Spleen (tissue), 11 donors: ENCODE results near the gene LARP4B. TPM values are rescaled to one million over a fixed set of nuclear protein-coding genes. Genes with fewer than 3 reads are reported as not detected.

Source experiments
- DNase-seq: peaks from one replicate; pipeline ENCODE4 v3.0.0-alpha.2; 2020
- H3K27ac ChIP-seq, 8 donors: fragments of 200-600 bp; sonication (generic) in 7 of 8; 1 replicate in 4 of 8; 2 replicates in 4 of 8; pipeline versions ENCODE4 v1.5.0 to v1.8.0; 2016 to 2021; ENCODE audit warnings: inconsistent platforms in 4 of 8, mild to moderate bottlenecking in 4 of 8, moderate library complexity in 1 of 8
- H3K27me3 ChIP-seq, 7 donors: fragments of 200-600 bp; sonication (generic) in 6 of 7; replicated peaks in 1 of 7; 1 replicate in 4 of 7; 2 replicates in 3 of 7; pipeline versions ENCODE4 v1.5.0 to v1.8.0; 2016 to 2021; ENCODE audit warnings: inconsistent platforms in 3 of 7, mild to moderate bottlenecking in 1 of 7
- H3K36me3 ChIP-seq, 6 donors: fragments of 200-600 bp; sonication (generic) in 5 of 6; 1 replicate in 4 of 6; 2 replicates in 2 of 6; pipeline versions ENCODE4 v1.5.0 to v1.8.0; 2016 to 2021; ENCODE audit warnings: inconsistent platforms in 2 of 6
- H3K4me1 ChIP-seq, 6 donors: fragments of 200-600 bp; sonication (generic) in 5 of 6; 1 replicate in 3 of 6; 2 replicates in 3 of 6; pipeline versions ENCODE4 v1.5.0 to v1.8.0; 2016 to 2021; ENCODE audit warnings: inconsistent platforms in 3 of 6
- H3K4me3 ChIP-seq, 8 donors: fragments of 200-600 bp; sonication (generic) in 7 of 8; 1 replicate in 4 of 8; 2 replicates in 4 of 8; pipeline versions ENCODE4 v1.5.0 to v1.8.0; 2016 to 2021; ENCODE audit warnings: inconsistent platforms in 4 of 8, mild to moderate bottlenecking in 4 of 8, moderate library complexity in 2 of 8
- H3K9me3 ChIP-seq, 8 donors: fragments of 200-600 bp; sonication (generic) in 7 of 8; 1 replicate in 4 of 8; 2 replicates in 4 of 8; pipeline versions ENCODE4 v1.5.0 to v1.8.0; 2016 to 2021; ENCODE audit warnings: inconsistent platforms in 4 of 8
- CTCF ChIP-seq, 11 experiments: fragments of 200-600 bp in 7 of 11; fragments of 450-650 bp in 4 of 11; sonication (generic) in 4 of 11; IDR thresholded peaks in 8 of 11; conservative IDR thresholded peaks in 3 of 11; 1 replicate in 7 of 11; 2 replicates in 4 of 11; pipeline versions ENCODE4 v1.4.0 to v1.8.0; 2016 to 2021; ENCODE audit warnings: antibody characterized with exemption in 11 of 11, inconsistent platforms in 4 of 11, mild to moderate bottlenecking in 1 of 11
- POLR2A ChIP-seq, 3 donors: fragments of 450-650 bp; IDR thresholded peaks; one replicate each; pipeline ENCODE4 v1.5.1; 2017; ENCODE audit warnings: antibody characterized with exemption in 3 of 3, mild to moderate bottlenecking in 1 of 3
- POLR2AphosphoS5 ChIP-seq, 3 donors: sonication (generic); formaldehyde crosslinking; IDR thresholded peaks; one replicate each; pipeline ENCODE4 v1.5.1; 2017; ENCODE audit warnings: antibody characterized with exemption in 3 of 3
- WGBS, 5 donors: extraction: QIAGEN DNeasy Blood & Tissue Kit in 3 of 5; methylation state at CpG; one replicate each; pipeline versions ENCODE4 v1.1.5 to v1.1.7; 2013 to 2018; 5-methylcytosine and 5-hydroxymethylcytosine counted together
- intact Hi-C: fragments of 100-400 bp; cut with DNase I; formaldehyde crosslinking; loops from one replicate; pipeline ENCODE4 v1.15.0; 2023; ENCODE audit warnings: low total_unique reads
- polyA plus RNA-seq, 3 donors: library from polyadenylated mRNA; stranded (reverse); fragments of 200-250 nt; gene quantifications; one replicate each; pipeline ENCODE4 v1.2.1, GENCODE V29; 2013
- total RNA-seq, 7 donors: library from RNA; depleted of rRNA in 3 of 7; stranded (reverse); fragments of >200 nt in 3 of 7; fragmentation: NEBNext Ultra II Directional in 4 of 7; extraction: Animal tissue kit (Norgen Biotek cat#: 25700) in 4 of 7; gene quantifications; one replicate each; pipeline versions ENCODE4 v1.1.0 to v1.2.1, GENCODE V29; 2016 to 2021
- donor health status: healthy with polysubstance abuse.
- donor health status: DM: no; HTN: no; CAD: no; lungs with moderate emphysema.
- donor health status: DM: no; HTN: no; CAD: no.
- donor health status: Bipolar disorder and iron deficiency.
- donor health status: healthy.
- donor health status: DM: no; HTN: no; CAD: no.
- donor health status: DM: yes; HTN: yes; CAD: no.

Gene LARP4B
- total and polyA plus RNA-seq, 10 donors: 12.7 to 163 (median 88.7) TPM

- H3K4me1 ChIP-seq: peaks cover 30 to 64% (median 48%) of the 10 kb centered on the region in 6 donors
- DNase-seq: peak; percentile 92
Observed at GRCh38 chr10:930625-931325, 730 bp downstream of the LARP4B start.

GRCh38 chr10:929960-930624, 1.4 kb downstream of the LARP4B start:
- intact Hi-C loops: loop anchor here (5.0 kb wide), 1 partner anchor 127 kb away; the partner anchor contains the start of gene WDR37
- peak overlapping the region; percentile 61 to 98 (median 94) for H3K27ac ChIP-seq
- no peak for DNase-seq
- H3K4me1 ChIP-seq: peaks cover 30 to 71% (median 53%) of the 10 kb centered on the region in 6 donors
- no peaks in the 10 kb centered on the region for H3K9me3 ChIP-seq
- 1 to 2% (median 1%) methylated on average over 14 of the region's 14 CpGs for WGBS, 5 donors
- no peaks in the 10 kb centered on the region for H3K27me3 ChIP-seq
- H3K4me3 ChIP-seq: peak overlapping the region; percentile 40 to 89 (median 61)
- H3K36me3 ChIP-seq: peaks cover 0 to 17% (median 5%) of the 10 kb centered on the region in 6 donors
- peak in 1 of 3 donors; percentile 37 for TF ChIP-seq POLR2AphosphoS5 (IDR thresholded peaks at IDR 0.05)
- TF ChIP-seq POLR2A (IDR thresholded peaks at IDR 0.05): no peak

More at GRCh38 chr10:930625-931325, 730 bp downstream of the LARP4B start:
- WGBS, 5 donors: 0 to 1% (median 1%) methylated on average over 34 to 63 of the region's 63 CpGs
- TF ChIP-seq CTCF (IDR thresholded peaks at IDR 0.05 in 8 of 11, conservative IDR thresholded peaks at IDR 0.05 in 3 of 11): no peak
- TF ChIP-seq POLR2AphosphoS5 (IDR thresholded peaks at IDR 0.05): peak in 2 of 3 donors; percentile 47 to 68
- TF ChIP-seq POLR2A (IDR thresholded peaks at IDR 0.05): no peak
- intact Hi-C loops: loop anchor here (5.0 kb wide), 1 partner anchor 127 kb away; the partner anchor contains the start of gene WDR37
- Histone ChIP-seq H3K9me3 (no peaks in the 10 kb centered on the region), H3K27ac (peak overlapping the region; percentile 61 to 98 (median 94)), H3K4me3 (peak overlapping the region; percentile 40 to 89 (median 61)), H3K27me3 (no peaks in the 10 kb centered on the region), H3K36me3 (peaks cover 0 to 11% (median 4%) of the 10 kb centered on the region in 6 donors)

GRCh38 chr10:927131-927530, 4.4 kb downstream of the LARP4B start:
- DNase-seq: no peak
- H3K4me3 ChIP-seq: no peak overlapping the region
- peaks cover 0 to 38% (median 5%) of the 10 kb centered on the region in 6 donors for H3K36me3 ChIP-seq
- WGBS, 5 donors: 35 to 56% (median 48%) methylated on average over 2 of the region's 2 CpGs
- no peak for TF ChIP-seq CTCF (IDR thresholded peaks at IDR 0.05 in 8 of 11, conservative IDR thresholded peaks at IDR 0.05 in 3 of 11)
- no peak for TF ChIP-seq POLR2AphosphoS5 (IDR thresholded peaks at IDR 0.05)
- TF ChIP-seq POLR2A (IDR thresholded peaks at IDR 0.05): no peak
- no peaks in the 10 kb centered on the region for H3K9me3 ChIP-seq
- no peak overlapping the region for H3K27ac ChIP-seq
- H3K27me3 ChIP-seq: no peaks in the 10 kb centered on the region
- peaks cover 30 to 87% (median 73%) of the 10 kb centered on the region in 6 donors for H3K4me1 ChIP-seq
- intact Hi-C loops: no loop called here

GRCh38 chr10:926075-926698, 5.3 kb downstream of the LARP4B start:
- Histone ChIP-seq H3K36me3 (peaks cover 0 to 41% (median 5%) of the 10 kb centered on the region in 6 donors), H3K4me3 (no peak overlapping the region), H3K27me3 (no peaks in the 10 kb centered on the region), H3K27ac (no peak overlapping the region), H3K4me1 (peaks cover 34 to 94% (median 83%) of the 10 kb centered on the region in 6 donors), H3K9me3 (no peaks in the 10 kb centered on the region)
- intact Hi-C loops: no loop called here
- WGBS, 5 donors: 59 to 72% (median 61%) methylated on average over 4 of the region's 4 CpGs
- no peak for DNase-seq
- no peak for TF ChIP-seq CTCF (IDR thresholded peaks at IDR 0.05 in 8 of 11, conservative IDR thresholded peaks at IDR 0.05 in 3 of 11)
- no peak for TF ChIP-seq POLR2A (IDR thresholded peaks at IDR 0.05)
- TF ChIP-seq POLR2AphosphoS5 (IDR thresholded peaks at IDR 0.05): no peak
